Activated T-cell treated with anti-CD3 and anti-CD28 coated beads, Interleukin-2, amount 50 U/mL, for 4 hours (primary cell): ENCODE results near the gene GPR75. TPM values are rescaled to one million over a fixed set of nuclear protein-coding genes. Genes with fewer than 3 reads are reported as not detected.

ENCODE experiments used
- total RNA-seq, 3 donors: library from RNA; stranded (reverse); gene quantifications; one replicate each; pipeline ENCODE4 v1.2.1, GENCODE V29; 2021

GPR75 gene
- total RNA-seq, 3 donors from 2014 or later, result 2.4 to 2.8 (median 2.4) TPM

Other genes with a start within 250 kb of the GPR75 start
- gene CHAC2, start 92.2 kb downstream of the GPR75 start, total RNA-seq, result 10 to 100 TPM; 26.9 to 33.3 (median 28.7) TPM
- 10 to 100 TPM; 11.5 to 15.9 (median 12.8) TPM for gene ASB3, start 73.0 kb downstream of the GPR75 start, total RNA-seq
- 10 to 100 TPM; 18.7 to 19.7 (median 19.7) TPM for gene ERLEC1, start 72.9 kb downstream of the GPR75 start, total RNA-seq
- gene PSME4, start 111.0 kb upstream of the GPR75 start, total RNA-seq, result 10 to 100 TPM; 42.6 to 45.0 (median 43.7) TPM